A673 (cell line): Measurements from ENCODE around the gene HTR3A.

Source experiments
- CTCF ChIP-seq: fragments of 300-800, 200-600 bp; sonication (generic); conservative IDR thresholded peaks from 2 replicates; pipeline ENCODE4 v1.5.1; 2017; ENCODE audit warnings: low read depth, mild to moderate bottlenecking, antibody characterized with exemption, low read length, moderate library complexity, mixed read lengths
- EZH2 ChIP-seq: fragments of 200-600 bp; sonication (generic); IDR thresholded peaks from 2 replicates; pipeline ENCODE4 v1.6.1; 2017; ENCODE audit warnings: borderline replicate concordance, low read depth, mild to moderate bottlenecking, mixed read lengths, antibody characterized with exemption, low read length; ENCODE audit not compliant: poor library complexity, severe bottlenecking

GRCh38 chr11:113951537-113951936 lies 23.4 kb upstream of the HTR3A start:
- TF ChIP-seq EZH2 (no peak), CTCF (no peak)
